Loucy (cell line): Measurements from ENCODE around the gene CDH13.

Experiments
- H2AFZ ChIP-seq: fragments of 200-600 bp; sonication (generic); 2 replicates; pipeline ENCODE4 v1.6.0; 2016; ENCODE audit warnings: antibody characterized with exemption, mild to moderate bottlenecking, low read length, moderate library complexity
- H3F3A ChIP-seq: fragments of 200-600 bp; 2 replicates; pipeline ENCODE4 v1.6.0; 2016; ENCODE audit warnings: antibody characterized with exemption, low read depth, mild to moderate bottlenecking
- H3K27me3 ChIP-seq: fragments of 200-600 bp; sonication (generic); 2 replicates; pipeline ENCODE4 v1.6.1; 2014; ENCODE audit warnings: low read length, mild to moderate bottlenecking; ENCODE audit not compliant: insufficient read depth, poor library complexity, severe bottlenecking
- H3K36me3 ChIP-seq: fragments of 200-600 bp; sonication (generic); 2 replicates; pipeline ENCODE4 v1.6.1; 2016; ENCODE audit warnings: low read length; ENCODE audit not compliant: insufficient read depth
- H3K4me1 ChIP-seq: fragments of 200-600 bp; sonication (generic); 2 replicates; pipeline ENCODE4 v1.5.1; 2014; ENCODE audit warnings: low read length, mild to moderate bottlenecking; ENCODE audit not compliant: insufficient read depth, poor library complexity, severe bottlenecking
- H3K4me2 ChIP-seq: fragments of 200-600 bp; sonication (generic); 2 replicates; pipeline ENCODE4 v1.6.0; 2014; ENCODE audit warnings: antibody characterized with exemption, low read length, low read depth, mild to moderate bottlenecking; ENCODE audit not compliant: poor library complexity, severe bottlenecking
- H3K4me3 ChIP-seq: fragments of 200-600 bp; sonication (generic); 2 replicates; pipeline ENCODE4 v1.5.1; 2014; ENCODE audit warnings: low read length, mild to moderate bottlenecking, mixed read lengths; ENCODE audit not compliant: poor library complexity, severe bottlenecking
- H3K79me2 ChIP-seq: fragments of 200-600 bp; sonication (generic); 2 replicates; pipeline ENCODE4 v1.6.1; 2014; ENCODE audit warnings: low read length; ENCODE audit not compliant: insufficient read depth
- H3K9ac ChIP-seq: fragments of 200-600 bp; sonication (generic); 2 replicates; pipeline ENCODE4 v1.6.0; 2014; ENCODE audit warnings: mild to moderate bottlenecking, low read depth, low read length, moderate library complexity; ENCODE audit not compliant: poor library complexity, severe bottlenecking
- H3K9me2 ChIP-seq: fragments of 200-600 bp; sonication (generic); replicated peaks from 2 replicates; pipeline ENCODE4 v1.6.1; 2016; ENCODE audit warnings: low read depth, low read length, mixed read lengths
- H3K9me3 ChIP-seq: fragments of 200-600 bp; sonication (generic); 2 replicates; pipeline ENCODE4 v1.6.1; 2014; ENCODE audit warnings: mild to moderate bottlenecking, antibody characterized with exemption, low read length, low read depth; ENCODE audit not compliant: insufficient read depth
- H4K20me1 ChIP-seq: fragments of 200-600 bp; sonication (generic); 2 replicates; pipeline ENCODE4 v1.6.0; 2014; ENCODE audit warnings: antibody characterized with exemption, low read length, mild to moderate bottlenecking; ENCODE audit not compliant: insufficient read depth, poor library complexity, severe bottlenecking
- EZH2phosphoT487 ChIP-seq: fragments of 200-600 bp; IDR thresholded peaks from 2 replicates; pipeline ENCODE4 v1.6.1; 2018; ENCODE audit warnings: antibody characterized with exemption, mild to moderate bottlenecking, moderate library complexity, borderline replicate concordance
- TF ChIP-seq, protein P1 (sequence below): fragments of 200-600 bp; sonication (generic); conservative IDR thresholded peaks from 2 replicates; pipeline ENCODE4 v1.5.1; 2014; ENCODE audit warnings: mild to moderate bottlenecking, antibody characterized with exemption, low read length

Gene CDH13

DNA sequence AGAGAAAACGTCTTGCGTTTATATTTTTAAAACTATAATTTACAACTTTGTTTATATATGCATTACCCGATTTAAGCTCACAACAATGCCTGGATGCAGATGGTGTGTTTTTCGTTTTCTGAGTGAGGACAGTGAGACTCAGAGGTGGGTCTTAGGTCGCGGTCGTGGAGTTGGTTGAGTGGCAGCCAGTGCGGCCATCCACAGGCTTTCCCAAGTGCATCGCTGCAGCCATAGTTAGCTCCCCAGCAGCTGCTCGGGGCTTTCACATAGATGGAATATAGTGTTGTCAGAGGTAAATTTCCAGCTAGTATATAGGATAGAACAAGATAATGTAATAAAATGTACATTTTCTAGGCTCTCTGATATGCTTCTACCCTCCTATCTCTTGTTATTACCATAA, 417.8 kb downstream of the CDH13 start:
- TF ChIP-seq EZH2phosphoT487: no peak
- TF ChIP-seq, protein P1, sequence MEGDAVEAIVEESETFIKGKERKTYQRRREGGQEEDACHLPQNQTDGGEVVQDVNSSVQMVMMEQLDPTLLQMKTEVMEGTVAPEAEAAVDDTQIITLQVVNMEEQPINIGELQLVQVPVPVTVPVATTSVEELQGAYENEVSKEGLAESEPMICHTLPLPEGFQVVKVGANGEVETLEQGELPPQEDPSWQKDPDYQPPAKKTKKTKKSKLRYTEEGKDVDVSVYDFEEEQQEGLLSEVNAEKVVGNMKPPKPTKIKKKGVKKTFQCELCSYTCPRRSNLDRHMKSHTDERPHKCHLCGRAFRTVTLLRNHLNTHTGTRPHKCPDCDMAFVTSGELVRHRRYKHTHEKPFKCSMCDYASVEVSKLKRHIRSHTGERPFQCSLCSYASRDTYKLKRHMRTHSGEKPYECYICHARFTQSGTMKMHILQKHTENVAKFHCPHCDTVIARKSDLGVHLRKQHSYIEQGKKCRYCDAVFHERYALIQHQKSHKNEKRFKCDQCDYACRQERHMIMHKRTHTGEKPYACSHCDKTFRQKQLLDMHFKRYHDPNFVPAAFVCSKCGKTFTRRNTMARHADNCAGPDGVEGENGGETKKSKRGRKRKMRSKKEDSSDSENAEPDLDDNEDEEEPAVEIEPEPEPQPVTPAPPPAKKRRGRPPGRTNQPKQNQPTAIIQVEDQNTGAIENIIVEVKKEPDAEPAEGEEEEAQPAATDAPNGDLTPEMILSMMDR: no peak
- Histone ChIP-seq H3K9me3 (no peaks in the 10 kb centered on the region), H3K4me1 (no peaks in the 10 kb centered on the region), H3F3A (no peaks in the 10 kb centered on the region), H2AFZ (no peak overlapping the region), H3K9me2 (no peaks in the 10 kb centered on the region), H3K79me2 (no peaks in the 10 kb centered on the region), H4K20me1 (no peaks in the 10 kb centered on the region), H3K36me3 (no peaks in the 10 kb centered on the region), H3K4me3 (no peak overlapping the region), H3K27me3 (no peaks in the 10 kb centered on the region), H3K4me2 (no peak overlapping the region), H3K9ac (no peak overlapping the region)

DNA sequence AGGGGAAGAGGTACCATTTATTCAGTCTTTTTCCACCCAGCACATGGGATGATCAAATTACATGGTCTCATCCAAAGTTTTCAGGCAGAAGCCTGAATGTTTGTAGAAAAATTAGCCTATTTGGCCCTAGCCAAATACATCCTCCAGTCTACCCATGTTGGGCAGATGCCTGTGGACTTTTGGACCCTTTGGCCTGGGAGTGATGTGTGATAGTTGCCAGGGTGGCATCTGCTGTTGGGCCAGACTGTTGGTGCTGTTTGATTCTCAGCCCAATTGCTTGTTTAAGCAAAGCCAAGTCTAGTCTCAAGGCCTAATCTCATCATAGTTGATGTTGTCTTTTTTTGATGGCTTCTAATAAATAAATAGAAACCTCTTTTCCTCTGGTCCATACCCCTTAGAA, 419.0 kb downstream of the CDH13 start:
- Histone ChIP-seq H3K79me2 (no peaks in the 10 kb centered on the region), H4K20me1 (no peaks in the 10 kb centered on the region), H3K4me2 (no peak overlapping the region), H3K36me3 (no peaks in the 10 kb centered on the region), H3K4me3 (no peak overlapping the region), H2AFZ (no peak overlapping the region), H3K27me3 (no peaks in the 10 kb centered on the region), H3F3A (no peaks in the 10 kb centered on the region), H3K9me2 (no peaks in the 10 kb centered on the region), H3K9me3 (no peaks in the 10 kb centered on the region), H3K9ac (no peak overlapping the region), H3K4me1 (no peaks in the 10 kb centered on the region)
- TF ChIP-seq, protein P1: no peak
- TF ChIP-seq EZH2phosphoT487: no peak

DNA sequence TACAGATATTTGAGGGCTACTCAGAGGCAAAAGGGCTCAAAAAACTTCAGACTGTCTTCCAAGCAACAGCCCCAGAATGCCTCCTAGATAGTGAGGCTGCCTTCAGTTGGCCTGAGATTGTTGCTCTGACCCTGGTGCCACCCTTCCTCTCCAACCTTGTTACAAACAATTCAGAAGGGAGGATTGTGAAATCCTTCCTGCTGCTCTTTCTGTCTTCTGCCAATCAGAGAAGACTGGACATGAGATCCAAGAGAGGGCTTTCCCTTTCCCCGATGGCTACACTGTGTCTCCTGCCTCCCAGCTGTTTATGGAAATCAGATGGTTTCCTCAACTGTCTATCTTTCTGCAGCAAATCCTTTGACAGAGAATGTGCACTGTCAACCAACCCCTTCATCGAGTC, 419.9 kb downstream of the CDH13 start:
- Histone ChIP-seq H3K9ac (no peak overlapping the region), H3K27me3 (no peaks in the 10 kb centered on the region), H3K79me2 (no peaks in the 10 kb centered on the region), H3K4me1 (no peaks in the 10 kb centered on the region), H3K9me2 (no peaks in the 10 kb centered on the region), H3K36me3 (no peaks in the 10 kb centered on the region), H4K20me1 (no peaks in the 10 kb centered on the region), H3F3A (no peaks in the 10 kb centered on the region), H2AFZ (no peak overlapping the region), H3K4me2 (no peak overlapping the region), H3K9me3 (no peaks in the 10 kb centered on the region), H3K4me3 (no peak overlapping the region)
- TF ChIP-seq, protein P1: no peak
- no peak for TF ChIP-seq EZH2phosphoT487
